Activated CD4-positive, CD25-positive, alpha-beta regulatory T cell treated with anti-CD3 and anti-CD28 coated beads, Interleukin-2, amount 50 U/mL, for 24 hours (primary cell): ENCODE results near the gene CTXN2.

Source experiments
- ATAC-seq, 2 donors: fragments of 150-1000 bp; cut with Tn5 transposase; one replicate each; pipeline ENCODE4 v1.10.0; 2021; ENCODE audit warnings: mild to moderate bottlenecking in 1 of 2, moderate library complexity in 1 of 2

CTXN2 gene

GRCh38 chr15:48225771-48226170 lies 34.3 kb downstream of the CTXN2 start:
- ATAC-seq: no peak

- ATAC-seq: no peak
These were observed 39.0 kb downstream of the CTXN2 start for GRCh38 chr15:48230498-48230897.

- ATAC-seq: no peak
These were observed 41.8 kb downstream of the CTXN2 start for GRCh38 chr15:48233246-48233645.

GRCh38 chr15:48239334-48239733 lies 47.9 kb downstream of the CTXN2 start:
- ATAC-seq: no peak

GRCh38 chr15:48242015-48242414 lies 50.5 kb downstream of the CTXN2 start:
- ATAC-seq: no peak

GRCh38 chr15:48242535-48242934 lies 51.1 kb downstream of the CTXN2 start:
- no peak for ATAC-seq

GRCh38 chr15:48244921-48245320 lies 53.5 kb downstream of the CTXN2 start:
- ATAC-seq: no peak

- ATAC-seq: no peak
These were observed 56.9 kb downstream of the CTXN2 start for GRCh38 chr15:48248414-48248813.

GRCh38 chr15:48250640-48251076 lies 59.2 kb downstream of the CTXN2 start:
- ATAC-seq: no peak

GRCh38 chr15:48253172-48253571 lies 61.7 kb downstream of the CTXN2 start:
- no peak for ATAC-seq
